K562 (cell line): ENCODE data around the gene COMMD1. TPM values are rescaled to one million over a fixed set of nuclear protein-coding genes. Genes with fewer than 3 reads are reported as not detected.

ENCODE experiments used
- BMI1 ChIP-seq: fragments of 150-350 bp; IDR thresholded peaks from 2 replicates; pipeline ENCODE4 v1.6.1; 2014; ENCODE audit warnings: low read length
- CGGBP1 ChIP-seq: fragments of 250-450 bp; sonication (Bioruptor Pico); IDR thresholded peaks from 2 replicates; pipeline ENCODE4 v1.9.0; 2021; ENCODE audit warnings: mild to moderate bottlenecking
- CXXC5 ChIP-seq: fragments of 250-450 bp; sonication (Bioruptor Pico); IDR thresholded peaks from 2 replicates; pipeline ENCODE4 v1.8.0; 2022; ENCODE audit warnings: inconsistent platforms, mild to moderate bottlenecking, moderate library complexity
- FOXK2 ChIP-seq, 2 experiments: fragments of 450-650 bp; IDR thresholded peaks in 1 of 2; conservative IDR thresholded peaks in 1 of 2; 2 replicates each; pipeline ENCODE4 v1.6.1; 2016; ENCODE audit warnings: low read depth in 2 of 2, mild to moderate bottlenecking in 1 of 2
- GATA2 ChIP-seq: sonication (generic); formaldehyde crosslinking; IDR thresholded peaks from 2 replicates; pipeline ENCODE4 v1.4.0; 2020; ENCODE audit warnings: mild to moderate bottlenecking, missing genetic modification reagents
- HDAC6 ChIP-seq: IDR thresholded peaks from 2 replicates; pipeline ENCODE4 v1.6.1; 2012; ENCODE audit warnings: low read depth, mild to moderate bottlenecking, control low read depth, inconsistent platforms, low read length, moderate library complexity
- HNRNPK ChIP-seq: fragments of 200-400 bp; formaldehyde crosslinking; IDR thresholded peaks from one replicate; pipeline ENCODE4 v1.6.1; 2018; ENCODE audit warnings: mild to moderate bottlenecking, low read depth, low read length; ENCODE audit not compliant: poor library complexity, severe bottlenecking
- MTA1 ChIP-seq: fragments of 450-650 bp; IDR thresholded peaks from 2 replicates; pipeline ENCODE4 v1.6.1; 2017; ENCODE audit warnings: borderline replicate concordance
- POU5F1 ChIP-seq: fragments of 150-350 bp; IDR thresholded peaks from 2 replicates; pipeline ENCODE4 v1.6.1; 2014; ENCODE audit warnings: borderline replicate concordance, low read length, low read depth, mild to moderate bottlenecking; ENCODE audit not compliant: partially characterized antibody
- RBM17 ChIP-seq: fragments of 200-400 bp; formaldehyde crosslinking; IDR thresholded peaks from 2 replicates; pipeline ENCODE4 v1.6.1; 2017; ENCODE audit warnings: low read depth, mild to moderate bottlenecking, low read length, borderline replicate concordance
- SIX5 ChIP-seq, 2 experiments: IDR thresholded peaks; 2 replicates each; pipeline ENCODE4 v1.6.1; 2011; ENCODE audit warnings: low read length in 2 of 2, borderline replicate concordance in 1 of 2, low read depth in 1 of 2, mild to moderate bottlenecking in 1 of 2, moderate library complexity in 1 of 2; ENCODE audit not compliant: insufficient read depth in 1 of 2
- SMARCA4 ChIP-seq: fragments of 450-650 bp; IDR thresholded peaks from 2 replicates; pipeline ENCODE4 v1.6.1; 2016
- TCFL5 ChIP-seq: fragments of 250-450 bp; sonication (Bioruptor Pico); conservative IDR thresholded peaks from 2 replicates; pipeline ENCODE4 v1.6.1; 2021; ENCODE audit warnings: mild to moderate bottlenecking, moderate library complexity, matching md5 sums
- YBX1 ChIP-seq: fragments of 450-650 bp; IDR thresholded peaks from 2 replicates; pipeline ENCODE4 v1.7.1; 2016; ENCODE audit warnings: mild to moderate bottlenecking
- ZNF217 ChIP-seq: sonication (generic); formaldehyde crosslinking; IDR thresholded peaks from 2 replicates; pipeline ENCODE4 v1.8.0; 2022; ENCODE audit warnings: mild to moderate bottlenecking, missing genetic modification reagents
- polyA plus RNA-seq, 8 experiments: library from polyadenylated mRNA; depleted of rRNA in 4 of 8; stranded (reverse) in 5 of 8; unstranded in 3 of 8; fragments of >200 nt; fragmentation: Nextera tagmentation in 2 of 8; fragmentation: Illumina TruSeq in 1 of 8; extraction: Ambion mirVana in 2 of 8; extraction: Trizol in 1 of 8; gene quantifications; 2 replicates each; pipeline versions ENCODE4 v1.2.1 to v1.2.3, GENCODE V29; 2011 to 2014; ENCODE audit warnings: inconsistent platforms in 1 of 8, missing spikeins in 1 of 8
- total RNA-seq, 7 experiments: library from RNA; depleted of rRNA in 6 of 7; stranded (reverse); fragments of >200 nt in 6 of 7; fragmentation: Illumina TruSeq in 2 of 7; extraction: Trizol in 2 of 7; gene quantifications; 2 replicates each; pipeline versions ENCODE4 v1.2.1 to v1.2.3, GENCODE V29; 2011 to 2021; ENCODE audit warnings: low replicate concordance in 1 of 7
- TF ChIP-seq, protein P1 (sequence below): fragments of 450-650 bp; conservative IDR thresholded peaks from 2 replicates; pipeline ENCODE4 v1.6.1; 2016; ENCODE audit warnings: missing genetic modification characterization, low read depth, mild to moderate bottlenecking, missing compliant biosample characterization, moderate library complexity
- TF ChIP-seq, protein P2 (sequence below): fragments of 200-800 bp; sonication (Bioruptor generic); IDR thresholded peaks from 2 replicates; pipeline ENCODE4 v1.6.1; 2017; ENCODE audit warnings: missing genetic modification characterization, missing compliant biosample characterization
- TF ChIP-seq, protein P3 (sequence below): fragments of 150-350 bp; conservative IDR thresholded peaks from 2 replicates; pipeline ENCODE4 v1.6.1; 2014; ENCODE audit warnings: low read length

The COMMD1 gene
- total and polyA plus RNA-seq, 9 of the 15 experiments (the other 6 are each of a cell fraction or from before 2014, with no cell fraction given) = 14.4 to 77.0 (median 21.4) TPM

GRCh38 chr2:61905372-61906185 is at the start of gene COMMD1 (continued):
- no peak for TF ChIP-seq BMI1
- TF ChIP-seq GATA2 (CRISPR knock-in tag) = peak; percentile 39
- no peak for TF ChIP-seq RBM17
- TF ChIP-seq YBX1 = no peak
- TF ChIP-seq CXXC5 = peak; percentile 42; the same call in 1 of the 2 replicates
- no peak for TF ChIP-seq HNRNPK
- TF ChIP-seq TCFL5 = no peak
- peak in 1 of 2 experiments; percentile 46; a peak in 1 of 4 replicates for TF ChIP-seq FOXK2 (conservative IDR thresholded peaks at IDR 0.05 in 1 of 2, IDR thresholded peaks at IDR 0.05 in 1 of 2; ENCODE audit: low read depth in 2 of 2)
- TF ChIP-seq, protein P1, sequence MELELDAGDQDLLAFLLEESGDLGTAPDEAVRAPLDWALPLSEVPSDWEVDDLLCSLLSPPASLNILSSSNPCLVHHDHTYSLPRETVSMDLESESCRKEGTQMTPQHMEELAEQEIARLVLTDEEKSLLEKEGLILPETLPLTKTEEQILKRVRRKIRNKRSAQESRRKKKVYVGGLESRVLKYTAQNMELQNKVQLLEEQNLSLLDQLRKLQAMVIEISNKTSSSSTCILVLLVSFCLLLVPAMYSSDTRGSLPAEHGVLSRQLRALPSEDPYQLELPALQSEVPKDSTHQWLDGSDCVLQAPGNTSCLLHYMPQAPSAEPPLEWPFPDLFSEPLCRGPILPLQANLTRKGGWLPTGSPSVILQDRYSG = no peak
- TF ChIP-seq SIX5 (IDR thresholded peaks at IDR 0.05; ENCODE audit: borderline replicate concordance in 1 of 2, insufficient read depth in 1 of 2, low read depth in 1 of 2, low read length in 2 of 2) = no peak
- no peak for TF ChIP-seq HDAC6
- TF ChIP-seq, protein P2, sequence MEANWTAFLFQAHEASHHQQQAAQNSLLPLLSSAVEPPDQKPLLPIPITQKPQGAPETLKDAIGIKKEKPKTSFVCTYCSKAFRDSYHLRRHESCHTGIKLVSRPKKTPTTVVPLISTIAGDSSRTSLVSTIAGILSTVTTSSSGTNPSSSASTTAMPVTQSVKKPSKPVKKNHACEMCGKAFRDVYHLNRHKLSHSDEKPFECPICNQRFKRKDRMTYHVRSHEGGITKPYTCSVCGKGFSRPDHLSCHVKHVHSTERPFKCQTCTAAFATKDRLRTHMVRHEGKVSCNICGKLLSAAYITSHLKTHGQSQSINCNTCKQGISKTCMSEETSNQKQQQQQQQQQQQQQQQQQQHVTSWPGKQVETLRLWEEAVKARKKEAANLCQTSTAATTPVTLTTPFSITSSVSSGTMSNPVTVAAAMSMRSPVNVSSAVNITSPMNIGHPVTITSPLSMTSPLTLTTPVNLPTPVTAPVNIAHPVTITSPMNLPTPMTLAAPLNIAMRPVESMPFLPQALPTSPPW (CRISPR knock-in tag) = peak; percentile 56
- TF ChIP-seq ZNF217 (CRISPR knock-in tag) = no peak
- TF ChIP-seq MTA1 = no peak
- peak; percentile 85 for TF ChIP-seq POU5F1
- no peak for TF ChIP-seq CGGBP1
- no peak for TF ChIP-seq SMARCA4
- TF ChIP-seq, protein P3, sequence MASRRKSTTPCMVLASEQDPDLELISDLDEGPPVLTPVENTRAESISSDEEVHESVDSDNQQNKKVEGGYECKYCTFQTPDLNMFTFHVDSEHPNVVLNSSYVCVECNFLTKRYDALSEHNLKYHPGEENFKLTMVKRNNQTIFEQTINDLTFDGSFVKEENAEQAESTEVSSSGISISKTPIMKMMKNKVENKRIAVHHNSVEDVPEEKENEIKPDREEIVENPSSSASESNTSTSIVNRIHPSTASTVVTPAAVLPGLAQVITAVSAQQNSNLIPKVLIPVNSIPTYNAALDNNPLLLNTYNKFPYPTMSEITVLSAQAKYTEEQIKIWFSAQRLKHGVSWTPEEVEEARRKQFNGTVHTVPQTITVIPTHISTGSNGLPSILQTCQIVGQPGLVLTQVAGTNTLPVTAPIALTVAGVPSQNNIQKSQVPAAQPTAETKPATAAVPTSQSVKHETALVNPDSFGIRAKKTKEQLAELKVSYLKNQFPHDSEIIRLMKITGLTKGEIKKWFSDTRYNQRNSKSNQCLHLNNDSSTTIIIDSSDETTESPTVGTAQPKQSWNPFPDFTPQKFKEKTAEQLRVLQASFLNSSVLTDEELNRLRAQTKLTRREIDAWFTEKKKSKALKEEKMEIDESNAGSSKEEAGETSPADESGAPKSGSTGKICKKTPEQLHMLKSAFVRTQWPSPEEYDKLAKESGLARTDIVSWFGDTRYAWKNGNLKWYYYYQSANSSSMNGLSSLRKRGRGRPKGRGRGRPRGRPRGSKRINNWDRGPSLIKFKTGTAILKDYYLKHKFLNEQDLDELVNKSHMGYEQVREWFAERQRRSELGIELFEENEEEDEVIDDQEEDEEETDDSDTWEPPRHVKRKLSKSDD = 0 out of 2 replicates have a peak, but pooled peaks have one; percentile 53
